SK-N-SH (cell line): Measurements from ENCODE around the gene NME2. TPM values are rescaled to one million over a fixed set of nuclear protein-coding genes. Genes with fewer than 3 reads are reported as not detected.

Experiments used
- CTCF ChIA-PET: fragments of 300-600, 350-600 bp; formaldehyde crosslinking; extraction: SDS; loops from one replicate; lab custom pipeline; 2021; lab: Yijun Ruan, JAX
- POLR2A ChIA-PET: fragments of 350-600 bp; sonication (Branson Sonifier 250); formaldehyde crosslinking; extraction: SDS; loops from one replicate; lab custom pipeline; 2020; ENCODE audit warnings: antibody characterized with exemption, inconsistent platforms; lab: Yijun Ruan, JAX
- DNase-seq: peaks from one replicate; pipeline ENCODE4 v3.0.0; 2012
- H2AFZ ChIP-seq: fragments of 200-600 bp; sonication (generic); 2 replicates; pipeline ENCODE4 v1.8.1; 2016; ENCODE audit warnings: antibody characterized with exemption, mild to moderate bottlenecking, low read depth
- H3F3A ChIP-seq: fragments of 200-600 bp; sonication (generic); replicated peaks from 2 replicates; pipeline ENCODE3; 2016; ENCODE audit warnings: antibody characterized with exemption, mild to moderate bottlenecking; ENCODE audit not compliant: insufficient read depth
- H3K27ac ChIP-seq, 2 experiments: fragments of 200-500 bp in 1 of 2; fragments of 200-600 bp in 1 of 2; sonication (Bioruptor generic) in 1 of 2; sonication (generic), shearing (Covaris generic) in 1 of 2; 2 replicates each; pipeline versions ENCODE4 v1.5.1 to v1.6.1; 2014 to 2016; ENCODE audit warnings: low read depth in 2 of 2, inconsistent platforms in 1 of 2, low read length in 1 of 2, mild to moderate bottlenecking in 1 of 2, mixed read lengths in 1 of 2
- H3K27me3 ChIP-seq: fragments of 200-600 bp; sonication (generic), shearing (Covaris generic); 2 replicates; pipeline ENCODE4 v1.6.1; 2016; ENCODE audit warnings: mixed run types; ENCODE audit not compliant: insufficient read depth
- H3K36me3 ChIP-seq, 2 experiments: fragments of 200-500 bp in 1 of 2; fragments of 200-600 bp in 1 of 2; sonication (Bioruptor generic) in 1 of 2; sonication (generic) in 1 of 2; replicated peaks in 1 of 2; 2 replicates each; pipeline versions ENCODE3 to v1.5.1; 2014 to 2016; ENCODE audit warnings: low read length in 1 of 2, mild to moderate bottlenecking in 1 of 2; ENCODE audit not compliant: insufficient read depth in 2 of 2, control insufficient read depth in 1 of 2
- H3K4me1 ChIP-seq, 2 experiments: fragments of 200-500 bp in 1 of 2; fragments of 200-600 bp in 1 of 2; sonication (Bioruptor generic) in 1 of 2; sonication (generic), shearing (Covaris generic) in 1 of 2; 2 replicates each; pipeline versions ENCODE4 v1.5.1 to v1.6.1; 2014 to 2016; ENCODE audit warnings: low read depth in 1 of 2, low read length in 1 of 2, mixed run types in 1 of 2; ENCODE audit not compliant: insufficient read depth in 2 of 2, control insufficient read depth in 1 of 2
- H3K4me2 ChIP-seq: fragments of 200-600 bp; sonication (generic), shearing (Covaris generic); 2 replicates; pipeline ENCODE4 v1.6.1; 2017; ENCODE audit warnings: mixed run types
- H3K4me3 ChIP-seq, 2 experiments: fragments of 200-500 bp in 1 of 2; fragments of 200-600 bp in 1 of 2; sonication (Bioruptor generic) in 1 of 2; sonication (generic), shearing (Covaris generic) in 1 of 2; 2 replicates each; pipeline versions ENCODE4 v1.5.1 to v1.8.1; 2014 to 2016; ENCODE audit warnings: low read depth in 2 of 2, inconsistent platforms in 1 of 2, low read length in 1 of 2, mild to moderate bottlenecking in 1 of 2, mixed read lengths in 1 of 2, moderate library complexity in 1 of 2
- H3K79me2 ChIP-seq: fragments of 200-600 bp; sonication (generic); 2 replicates; pipeline ENCODE4 v1.8.1; 2017; ENCODE audit warnings: mild to moderate bottlenecking; ENCODE audit not compliant: insufficient read depth
- H3K9ac ChIP-seq: fragments of 200-600 bp; sonication (generic); 2 replicates; pipeline ENCODE4 v1.6.1; 2017; ENCODE audit warnings: mixed run types
- H3K9me2 ChIP-seq: fragments of 200-600 bp; sonication (generic); 2 replicates; pipeline ENCODE4 v1.6.1; 2017; ENCODE audit warnings: mixed run types
- H3K9me3 ChIP-seq: fragments of 200-600 bp; sonication (generic); 2 replicates; pipeline ENCODE4 v1.6.1; 2017; ENCODE audit warnings: mixed run types, mild to moderate bottlenecking, moderate library complexity
- H4K20me1 ChIP-seq: fragments of 200-600 bp; sonication (generic); 2 replicates; pipeline ENCODE4 v1.6.1; 2017; ENCODE audit warnings: mild to moderate bottlenecking, mixed run types; ENCODE audit not compliant: insufficient read depth
- EP300 ChIP-seq, 2 experiments: IDR thresholded peaks; 2 replicates each; pipeline versions ENCODE4 v1.4.0 to v1.6.1; 2012; ENCODE audit warnings: borderline replicate concordance in 1 of 2, low read depth in 1 of 2, low read length in 1 of 2
- EZH2phosphoT487 ChIP-seq: fragments of 200-600 bp; sonication (generic); IDR thresholded peaks from 2 replicates; pipeline ENCODE4 v1.6.1; 2017; ENCODE audit warnings: low read depth, mixed run types, mild to moderate bottlenecking, antibody characterized with exemption, moderate library complexity, borderline replicate concordance
- FOSL2 ChIP-seq: IDR thresholded peaks from 2 replicates; pipeline ENCODE4 v1.4.0; 2012; ENCODE audit warnings: low read depth, mild to moderate bottlenecking, moderate library complexity, borderline replicate concordance
- GABPA ChIP-seq: IDR thresholded peaks from 2 replicates; pipeline ENCODE4 v1.4.0; 2012; ENCODE audit warnings: low read depth, mild to moderate bottlenecking
- JUND ChIP-seq: IDR thresholded peaks from 2 replicates; pipeline ENCODE4 v1.4.0; 2012
- MEF2A ChIP-seq: IDR thresholded peaks from 2 replicates; pipeline ENCODE4 v1.4.0; 2012; ENCODE audit warnings: low read depth, borderline replicate concordance
- MXI1 ChIP-seq: IDR thresholded peaks from 2 replicates; pipeline ENCODE4 v1.6.1; 2012; ENCODE audit warnings: mild to moderate bottlenecking, low read depth, low read length, improper control_type of control experiment
- NRF1 ChIP-seq: IDR thresholded peaks from 2 replicates; pipeline ENCODE4 v1.6.1; 2012; ENCODE audit warnings: low read depth, mild to moderate bottlenecking, low read length
- POLR2AphosphoS5 ChIP-seq: IDR thresholded peaks from 2 replicates; pipeline ENCODE4 v1.6.1; 2012; ENCODE audit warnings: low read depth, low read length
- RCOR1 ChIP-seq: fragments of 150-350 bp; IDR thresholded peaks from 2 replicates; pipeline ENCODE4 v1.6.1; 2017; ENCODE audit warnings: antibody characterized with exemption, low read length
- RFX5 ChIP-seq: IDR thresholded peaks from 2 replicates; pipeline ENCODE4 v1.6.1; 2012; ENCODE audit warnings: mild to moderate bottlenecking, improper control_type of control experiment, low read length
- RXRA ChIP-seq: IDR thresholded peaks from 2 replicates; pipeline ENCODE4 v1.4.0; 2012; ENCODE audit warnings: low read depth, mild to moderate bottlenecking, borderline replicate concordance
- SIN3A ChIP-seq: IDR thresholded peaks from 2 replicates; pipeline ENCODE4 v1.6.1; 2012; ENCODE audit warnings: low read depth, mild to moderate bottlenecking, low read length, moderate library complexity, borderline replicate concordance
- SMC3 ChIP-seq: IDR thresholded peaks from 2 replicates; pipeline ENCODE4 v1.6.1; 2012; ENCODE audit warnings: low read depth, low read length, improper control_type of control experiment
- TAF1 ChIP-seq: IDR thresholded peaks from 2 replicates; pipeline ENCODE4 v1.6.1; 2012; ENCODE audit warnings: low read depth, mild to moderate bottlenecking, low read length, moderate library complexity, borderline replicate concordance
- TCF12 ChIP-seq: IDR thresholded peaks from 2 replicates; pipeline ENCODE4 v1.4.0; 2012
- TEAD4 ChIP-seq: IDR thresholded peaks from 2 replicates; pipeline ENCODE4 v1.4.0; 2012; ENCODE audit warnings: mild to moderate bottlenecking, borderline replicate concordance; ENCODE audit not compliant: insufficient read depth
- USF2 ChIP-seq: fragments of 150-350 bp; IDR thresholded peaks from 2 replicates; pipeline ENCODE4 v1.6.1; 2017; ENCODE audit warnings: antibody characterized with exemption, low read length, low read depth, borderline replicate concordance
- WGBS: methylation state at CpG from one replicate; pipeline ENCODE4 v1.1.6; 2017; ENCODE audit warnings: low lambda C conversion rate; 5-methylcytosine and 5-hydroxymethylcytosine counted together
- polyA plus RNA-seq, 3 experiments: library from polyadenylated mRNA; depleted of rRNA; stranded (reverse); fragments of >200 nt; gene quantifications; 2 replicates each; pipeline ENCODE4 v1.2.3, GENCODE V29; 2012

The NME2 gene
- polyA plus RNA-seq, 1 of the 3 experiments (the other 2 are of a cell fraction): 1,446 TPM

DNA sequence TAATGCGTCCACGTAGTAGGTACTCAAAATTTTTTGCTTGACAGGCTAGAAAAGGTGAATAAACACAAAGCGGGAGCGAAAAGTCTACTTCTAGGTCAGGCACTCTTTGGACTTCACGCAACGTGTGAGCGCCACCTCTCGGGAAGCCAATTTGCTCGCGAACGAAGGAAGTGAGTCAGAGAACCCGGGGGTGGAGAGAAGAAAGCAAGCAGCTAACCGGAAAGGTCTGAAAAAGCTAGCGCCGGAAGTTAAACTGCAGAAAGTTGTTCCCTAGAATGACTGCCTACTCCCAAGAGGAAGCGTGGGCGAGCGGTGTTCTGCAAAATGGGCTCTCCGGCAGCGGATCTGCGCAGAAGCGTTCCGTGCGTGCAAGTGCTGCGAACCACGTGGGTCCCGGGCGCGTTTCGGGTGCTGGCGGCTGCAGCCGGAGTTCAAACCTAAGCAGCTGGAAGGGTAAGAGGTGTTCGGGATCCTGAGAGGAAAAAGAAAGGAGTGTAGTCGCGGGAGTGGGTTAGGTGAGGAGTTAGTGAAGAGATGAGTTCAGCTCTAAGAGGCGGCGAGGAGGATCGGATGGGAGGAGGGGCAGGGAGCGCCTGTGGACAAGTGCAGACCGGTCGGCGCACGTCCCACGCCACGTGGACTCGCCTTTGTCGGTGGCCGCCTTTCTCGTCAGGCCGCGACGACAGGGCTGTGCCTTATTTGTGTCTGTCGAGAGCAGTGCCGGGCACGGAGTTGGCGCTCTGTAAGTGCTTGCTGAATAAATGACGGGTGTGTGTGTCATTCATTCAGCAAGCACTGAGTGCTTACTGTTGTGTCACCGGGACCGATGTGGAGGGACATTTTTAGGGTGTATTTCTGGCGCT lies 12.8 kb upstream of the NME2 start, which contains the start of gene NME1 (continued):
- TF ChIP-seq RFX5 (peak; percentile 78; the same call in 1 of the 2 replicates), RCOR1 (peak; percentile 94), TCF12 (peak; percentile 75), TAF1 (peak; percentile 99), RXRA (no peak), EP300 (IDR thresholded peaks at IDR 0.05; ENCODE audit: borderline replicate concordance in 1 of 2, low read depth in 1 of 2, low read length in 1 of 2) (peak; percentile 52 to 76; a peak in 3 of 4 replicates), SIN3A (peak; percentile 100), MEF2A (no peak; the same call in 1 of the 2 replicates), NRF1 (0 out of 2 replicates have a peak, but pooled peaks have one; percentile 8), JUND (peak; percentile 60), FOSL2 (peak; percentile 84; the same call in 1 of the 2 replicates), TEAD4 (no peak), MXI1 (peak; percentile 100), GABPA (peak; percentile 100), EZH2phosphoT487 (no peak)

DNA sequence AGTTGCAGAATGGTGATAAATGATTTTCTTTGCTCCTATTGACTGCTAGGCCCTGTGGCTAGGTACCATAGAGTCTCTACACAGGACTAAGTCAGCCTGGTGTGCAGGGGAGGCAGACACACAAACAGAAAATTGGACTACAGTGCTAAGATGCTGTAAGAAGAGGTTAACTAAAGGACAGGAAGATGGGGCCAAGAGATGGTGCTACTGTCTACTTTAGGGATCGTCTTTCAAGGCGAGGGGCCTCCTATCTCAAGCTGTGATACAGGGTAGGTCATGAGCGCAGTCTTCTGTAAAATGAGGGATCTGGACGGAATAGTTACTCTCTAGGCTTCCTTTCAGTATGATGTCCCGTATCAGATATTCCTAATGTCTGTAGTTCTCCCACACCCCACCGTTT lies 12.0 kb upstream of the NME2 start:
- peaks cover 57% of the 10 kb centered on the region for H3K79me2 ChIP-seq
- peak overlapping the region; percentile 82 for H3K4me2 ChIP-seq
- H3K9ac ChIP-seq: peak overlapping the region; percentile 77
- no peak for TF ChIP-seq SMC3
- TF ChIP-seq USF2: no peak
- no peak for TF ChIP-seq JUND
- no peak for TF ChIP-seq POLR2AphosphoS5
- CTCF ChIA-PET: interaction anchor here (1.1 to 4.9 kb wide), 10 partner anchors 10 to 375 kb away, joined by 3 to 115 read pairs (median 28); partner anchors contain the start of genes NME2 and SPAG9
- under 1% methylated on average over 6 of the region's 6 CpGs for WGBS
- peaks cover 9 to 11% of the 10 kb centered on the region in 2 experiments; a peak in 3 of 4 replicates for H3K4me1 ChIP-seq
- H3K27ac ChIP-seq: peak overlapping the region; percentile 47 to 81; a peak in 3 of 4 replicates
- H4K20me1 ChIP-seq: no peaks in the 10 kb centered on the region
- H3K4me3 ChIP-seq: peak overlapping the region; percentile 69 to 72
- POLR2A ChIA-PET: interaction anchor here (0.9 to 2.3 kb wide), 2 partner anchors 11 to 143 kb away, joined by 3 to 19 read pairs; partner anchors contain the start of gene NME2
- H3F3A ChIP-seq: no peaks in the 10 kb centered on the region
- no peaks in the 10 kb centered on the region for H3K9me3 ChIP-seq
- no peaks in the 10 kb centered on the region for H3K9me2 ChIP-seq
- H3K36me3 ChIP-seq: peaks cover 24 to 30% of the 10 kb centered on the region in 2 experiments
- H2AFZ ChIP-seq: peak overlapping the region; percentile 67
- peak; percentile 34 for DNase-seq
- H3K27me3 ChIP-seq: no peaks in the 10 kb centered on the region
